Prostate gland (tissue), 2 donors: ENCODE data around the gene LDLRAD4.

Source experiments
- CTCF ChIP-seq, 4 experiments: fragments of 200-600 bp in 2 of 4; fragments of 450-650 bp in 2 of 4; sonication (generic) in 2 of 4; IDR thresholded peaks; 1 replicate in 3 of 4; 2 replicates in 1 of 4; pipeline ENCODE4 v1.5.1; 2016 to 2019; ENCODE audit warnings: antibody characterized with exemption in 4 of 4, mild to moderate bottlenecking in 2 of 4, moderate library complexity in 2 of 4
- POLR2A ChIP-seq: fragments of 450-650 bp; IDR thresholded peaks from one replicate; pipeline ENCODE4 v1.6.1; 2016; ENCODE audit warnings: antibody characterized with exemption, mild to moderate bottlenecking
- POLR2AphosphoS5 ChIP-seq: sonication (generic); formaldehyde crosslinking; IDR thresholded peaks from one replicate; pipeline ENCODE4 v1.6.1; 2017; ENCODE audit warnings: antibody characterized with exemption

- TF ChIP-seq CTCF (IDR thresholded peaks at IDR 0.05) (no peak), POLR2A (no peak), POLR2AphosphoS5 (no peak)
Measured at GRCh38 chr18:13392899-13393298, 174.3 kb downstream of the LDLRAD4 start.
